Thoracic aorta (tissue), 2 donors: ENCODE results near the gene GID8. TPM values are rescaled to one million over a fixed set of nuclear protein-coding genes. Genes with fewer than 3 reads are reported as not detected.

ENCODE experiments used
- ATAC-seq: fragments of 150-250 bp; one replicate; pipeline ENCODE4 v1.8.0; 2017; ENCODE audit warnings: low read depth; ENCODE audit not compliant: insufficient number of reproducible peaks, low FRiP score
- DNase-seq: peaks from one replicate; pipeline ENCODE4 v3.0.0-alpha.2; 2020; ENCODE audit warnings: low spot score
- H3K27ac ChIP-seq, 2 donors: fragments of 200-600 bp; sonication (generic); 1 replicate in 1 of 2; 2 replicates in 1 of 2; pipeline ENCODE4 v1.5.1; 2016; ENCODE audit warnings: mild to moderate bottlenecking in 2 of 2, moderate library complexity in 2 of 2
- H3K27me3 ChIP-seq: fragments of 200-600 bp; sonication (generic); replicated peaks from 2 replicates; pipeline ENCODE4 v1.6.0; 2016; ENCODE audit warnings: mild to moderate bottlenecking; ENCODE audit not compliant: insufficient read depth
- H3K36me3 ChIP-seq: fragments of 200-600 bp; sonication (generic); one replicate; pipeline ENCODE4 v1.5.1; 2016
- H3K4me1 ChIP-seq, 2 donors: fragments of 200-600 bp; sonication (generic); 1 replicate in 1 of 2; 2 replicates in 1 of 2; pipeline versions ENCODE4 v1.5.1 to v1.6.0; 2016; ENCODE audit warnings: low read depth in 2 of 2, mild to moderate bottlenecking in 1 of 2; ENCODE audit not compliant: control insufficient read depth in 1 of 2
- H3K4me3 ChIP-seq: fragments of 200-600 bp; sonication (generic); 2 replicates; pipeline ENCODE4 v1.5.1; 2016; ENCODE audit warnings: mild to moderate bottlenecking
- H3K9me3 ChIP-seq: fragments of 200-600 bp; sonication (generic); 2 replicates; pipeline ENCODE4 v1.5.1; 2016
- total RNA-seq, 2 donors: library from RNA; depleted of rRNA; stranded (reverse); fragments of >200 nt; gene quantifications; one replicate each; pipeline versions ENCODE4 v1.1.0 to v1.2.3, GENCODE V29; 2016
- TF ChIP-seq, protein P1 (sequence below): fragments of 200-600 bp; sonication (generic); IDR thresholded peaks from one replicate; pipeline ENCODE4 v1.5.1; 2019; ENCODE audit warnings: antibody characterized with exemption

Gene GID8
- total RNA-seq, 2 donors from 2014 or later: 29.1 to 30.3 TPM

DNA sequence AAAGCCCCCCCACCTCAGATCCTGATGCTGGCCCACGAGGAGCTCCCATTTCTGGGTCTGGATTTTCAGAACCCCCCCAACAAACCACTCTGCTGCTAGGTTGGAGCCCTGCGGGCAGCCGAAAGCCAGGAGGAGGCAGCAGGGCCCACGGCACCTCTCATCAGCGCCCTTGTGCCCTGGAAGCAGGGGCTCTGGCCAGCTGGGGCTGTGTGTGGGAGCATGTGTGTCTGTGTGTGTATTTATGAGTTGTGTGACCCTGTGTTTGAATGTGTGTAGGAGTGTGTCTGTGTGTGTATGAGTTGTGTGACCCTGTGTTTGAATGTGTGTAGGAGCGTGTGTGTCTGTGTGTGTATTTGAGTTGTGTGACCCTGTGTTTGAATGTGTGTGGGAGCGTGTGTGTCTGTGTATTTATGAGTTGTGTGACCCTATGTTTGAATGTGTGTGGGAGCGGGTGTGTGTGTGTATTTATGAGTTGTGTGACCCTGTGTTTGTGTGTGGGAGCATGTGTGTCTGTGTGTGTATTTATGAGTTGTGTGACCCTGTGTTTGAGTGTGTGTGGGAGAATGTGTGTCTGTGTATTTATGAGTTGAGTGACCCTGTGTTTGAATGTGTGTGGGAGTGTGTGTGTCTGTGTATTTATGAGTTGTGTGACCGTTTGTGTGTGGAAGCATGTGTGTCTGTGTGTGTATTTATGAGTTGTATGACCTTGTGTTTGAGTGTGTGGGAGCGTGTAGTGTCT is 33.4 kb downstream of the GID8 start:
- Histone ChIP-seq H3K27me3 (no peaks in the 10 kb centered on the region), H3K4me1 (peaks cover 6 to 11% of the 10 kb centered on the region in 2 donors), H3K4me3 (no peak overlapping the region), H3K9me3 (no peaks in the 10 kb centered on the region), H3K27ac (no peak overlapping the region), H3K36me3 (no peaks in the 10 kb centered on the region)
- no peak for ATAC-seq
- DNase-seq: no peak
- TF ChIP-seq, protein P1, sequence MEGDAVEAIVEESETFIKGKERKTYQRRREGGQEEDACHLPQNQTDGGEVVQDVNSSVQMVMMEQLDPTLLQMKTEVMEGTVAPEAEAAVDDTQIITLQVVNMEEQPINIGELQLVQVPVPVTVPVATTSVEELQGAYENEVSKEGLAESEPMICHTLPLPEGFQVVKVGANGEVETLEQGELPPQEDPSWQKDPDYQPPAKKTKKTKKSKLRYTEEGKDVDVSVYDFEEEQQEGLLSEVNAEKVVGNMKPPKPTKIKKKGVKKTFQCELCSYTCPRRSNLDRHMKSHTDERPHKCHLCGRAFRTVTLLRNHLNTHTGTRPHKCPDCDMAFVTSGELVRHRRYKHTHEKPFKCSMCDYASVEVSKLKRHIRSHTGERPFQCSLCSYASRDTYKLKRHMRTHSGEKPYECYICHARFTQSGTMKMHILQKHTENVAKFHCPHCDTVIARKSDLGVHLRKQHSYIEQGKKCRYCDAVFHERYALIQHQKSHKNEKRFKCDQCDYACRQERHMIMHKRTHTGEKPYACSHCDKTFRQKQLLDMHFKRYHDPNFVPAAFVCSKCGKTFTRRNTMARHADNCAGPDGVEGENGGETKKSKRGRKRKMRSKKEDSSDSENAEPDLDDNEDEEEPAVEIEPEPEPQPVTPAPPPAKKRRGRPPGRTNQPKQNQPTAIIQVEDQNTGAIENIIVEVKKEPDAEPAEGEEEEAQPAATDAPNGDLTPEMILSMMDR: no peak

DNA sequence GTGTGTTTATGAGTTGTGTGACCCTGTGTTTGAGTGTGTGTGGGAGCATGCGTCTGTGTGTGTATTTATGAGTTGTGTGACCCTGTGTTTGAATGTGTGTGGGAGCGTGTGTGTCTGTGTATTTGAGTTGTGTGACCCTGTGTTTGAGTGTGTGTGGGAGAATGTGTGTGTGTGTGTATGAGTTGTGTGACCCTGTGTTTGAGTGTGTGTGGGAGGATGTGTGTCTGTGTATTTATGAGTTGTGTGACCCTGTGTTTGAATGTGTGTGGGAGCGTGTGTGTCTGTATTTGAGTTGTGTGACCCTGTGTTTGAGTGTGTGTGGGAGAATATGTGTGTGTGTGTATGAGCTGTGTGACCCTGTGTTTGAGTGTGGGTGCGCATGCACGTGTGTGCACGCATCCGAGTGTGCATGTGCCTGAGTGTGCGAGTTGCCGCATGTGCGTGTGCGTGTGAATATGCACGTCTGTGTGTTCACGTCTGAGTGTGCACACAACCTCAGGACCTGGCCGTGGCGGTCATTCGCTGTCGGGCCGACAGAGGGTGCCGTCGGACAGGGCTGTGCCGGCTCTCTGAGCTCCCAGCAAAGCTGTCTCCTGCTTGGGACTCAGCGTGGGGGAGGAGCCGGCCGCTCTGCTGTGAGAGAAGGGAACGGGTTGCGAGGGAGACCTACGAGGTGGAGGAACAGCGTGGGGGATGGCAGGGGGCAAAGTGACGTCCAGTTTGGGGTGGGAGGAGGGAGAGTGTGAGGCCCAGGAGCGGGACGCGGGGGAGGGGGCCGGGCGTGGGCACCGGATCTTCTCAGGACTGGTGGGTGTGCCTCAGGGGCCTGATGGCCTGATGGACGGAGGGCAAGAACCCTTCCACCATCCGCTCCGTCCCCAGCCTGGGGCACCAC is 34.2 kb downstream of the GID8 start:
- Histone ChIP-seq H3K4me1 (peaks cover 6 to 11% of the 10 kb centered on the region in 2 donors), H3K27me3 (no peaks in the 10 kb centered on the region), H3K4me3 (peak overlapping the region; percentile 65), H3K27ac (no peak overlapping the region), H3K36me3 (no peaks in the 10 kb centered on the region), H3K9me3 (no peaks in the 10 kb centered on the region)
- TF ChIP-seq, protein P1: peak; percentile 82
- ATAC-seq (peak; percentile 65), DNase-seq (peak; percentile 57)

DNA sequence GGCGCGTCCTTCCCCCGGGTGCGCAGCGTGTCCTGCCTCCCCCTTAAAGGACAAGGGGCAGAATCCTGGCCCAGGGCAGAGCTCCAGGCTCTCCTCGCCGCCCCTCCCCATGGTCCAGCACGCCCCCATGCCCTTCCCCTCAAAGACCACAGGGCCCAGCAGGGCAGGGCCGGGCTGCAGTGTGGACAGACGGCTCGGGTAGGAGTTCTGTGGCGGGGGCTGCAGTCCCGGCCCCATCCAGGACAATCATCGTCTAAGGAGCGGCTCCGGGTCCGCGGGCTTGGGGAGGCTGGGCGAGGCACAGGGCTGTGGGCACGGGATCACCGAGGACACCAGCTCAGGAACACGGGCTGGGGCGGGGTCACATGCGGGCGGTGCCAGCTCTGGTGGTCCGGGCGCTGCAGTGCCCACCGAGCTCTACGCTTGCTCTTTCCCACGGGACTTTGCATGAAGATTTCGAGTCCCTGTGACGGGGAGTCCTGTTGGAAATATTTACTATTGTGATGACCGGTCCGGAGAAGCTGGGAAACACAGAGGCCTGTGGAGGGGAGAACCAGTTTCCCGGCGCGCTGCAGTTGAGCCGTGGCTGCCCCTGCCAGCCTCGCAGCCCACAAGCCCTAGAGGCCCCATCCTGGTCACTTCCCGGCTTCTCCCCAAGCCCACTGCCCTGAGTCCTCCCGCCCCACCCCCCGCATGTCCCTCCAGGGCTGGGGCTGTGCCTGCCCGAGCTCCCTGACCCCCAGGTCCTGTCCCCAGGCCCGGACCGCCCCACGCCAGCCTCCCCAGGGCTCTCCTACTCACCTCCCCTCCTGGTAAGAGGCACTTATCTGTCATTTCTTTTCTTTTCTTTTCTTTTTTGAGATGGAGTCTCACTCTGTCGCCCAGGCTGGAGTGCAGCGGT is 35.1 kb downstream of the GID8 start:
- H3K27me3 ChIP-seq: no peaks in the 10 kb centered on the region
- TF ChIP-seq, protein P1: no peak
- ATAC-seq (no peak), DNase-seq (no peak)
- peak overlapping the region; percentile 65 for H3K4me3 ChIP-seq
- peaks cover 6 to 11% of the 10 kb centered on the region in 2 donors for H3K4me1 ChIP-seq
- H3K27ac ChIP-seq: no peak overlapping the region
- no peaks in the 10 kb centered on the region for H3K9me3 ChIP-seq
- no peaks in the 10 kb centered on the region for H3K36me3 ChIP-seq

DNA sequence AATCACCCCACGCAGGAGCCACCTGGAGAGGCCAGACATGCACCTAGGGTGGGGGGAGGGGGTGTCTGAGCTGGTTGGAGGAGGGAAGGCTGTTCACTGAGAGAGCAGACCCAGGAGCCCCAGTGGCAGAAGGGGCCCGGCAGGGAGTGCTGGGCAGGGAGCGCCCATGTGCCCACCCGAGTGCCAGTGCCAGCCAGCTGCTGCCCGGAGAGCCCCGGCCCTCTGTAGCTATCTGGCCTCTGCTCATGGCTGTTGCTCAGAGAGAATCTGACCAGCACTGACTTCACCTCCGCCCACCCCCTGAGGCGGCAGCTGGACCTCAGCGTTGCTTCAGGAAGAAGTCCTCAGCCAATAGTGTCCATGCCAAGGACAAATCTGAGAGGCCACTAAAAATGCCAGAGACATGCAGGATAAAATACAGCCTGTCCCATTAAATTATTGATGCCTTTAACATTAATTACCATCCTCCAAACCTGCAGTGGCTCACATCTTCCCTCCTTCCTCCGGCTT is 37.4 kb downstream of the GID8 start:
- Histone ChIP-seq H3K4me1 (peaks cover 6 to 11% of the 10 kb centered on the region in 2 donors), H3K36me3 (no peaks in the 10 kb centered on the region), H3K9me3 (no peaks in the 10 kb centered on the region), H3K4me3 (no peak overlapping the region), H3K27ac (no peak overlapping the region), H3K27me3 (no peaks in the 10 kb centered on the region)
- ATAC-seq: no peak
- DNase-seq: no peak
- TF ChIP-seq, protein P1: no peak
